Measurements from ENCODE around the gene PLCZ1. TPM values are rescaled to one million over a fixed set of nuclear protein-coding genes. Genes with fewer than 3 reads are reported as not detected.
"Not testable (repeated sequence)": the region's sequence is repeated elsewhere in the genome, so short reads cannot be mapped to it uniquely, and the experiment has no call there.

Gene PLCZ1
- total RNA-seq = not detected

- Histone ChIP-seq H3K4me3 (no peak within 1 kb of the TSS), H3K4me1 (no peaks in the 10 kb centered on the region), H3K27ac (no peak within 1 kb of the TSS), H3K9me3 (peaks cover 0 to 10% (median 4%) of the 10 kb centered on the region in 4 donors), H3K27me3 (no peaks in the 10 kb centered on the region), H3K36me3 (no peaks in the 10 kb centered on the region)
- ATAC-seq (ENCODE audit: low FRiP score in 2 of 2) (no peak), DNase-seq (no peak)
- 74 to 78% methylated on average over 2 of the region's 2 CpGs for WGBS, 2 donors
- TF ChIP-seq EP300 (IDR thresholded peaks at IDR 0.05) = no peak
- TF ChIP-seq POLR2A (IDR thresholded peaks at IDR 0.05) = no peak
- TF ChIP-seq CTCF (IDR thresholded peaks at IDR 0.05) = no peak
- TF ChIP-seq POLR2AphosphoS5 (IDR thresholded peaks at IDR 0.05) = no peak
Observed at GRCh38 chr12:18737819-18738218, at the start of gene PLCZ1, which contains the start of gene CAPZA3. PLCZ1 (minus strand) TSS chr12:18738012; CDS start chr12:18737371, 641 bp downstream. CAPZA3 (plus strand) TSS chr12:18738119; CDS start chr12:18738269, 150 bp downstream.

GRCh38 chr12:18785465-18785864, 47.7 kb upstream of the PLCZ1 start:
- WGBS, 2 donors = 86 to 91% methylated on average over 4 of the region's 8 CpGs
- not testable (repeated sequence) for H3K4me1 ChIP-seq; H3K27ac ChIP-seq; DNase-seq; H3K9me3 ChIP-seq; H3K4me3 ChIP-seq; H3K27me3 ChIP-seq; ATAC-seq (ENCODE audit: low FRiP score in 2 of 2); H3K36me3 ChIP-seq

GRCh38 chr12:18782827-18783226, 45.0 kb upstream of the PLCZ1 start:
- Histone ChIP-seq H3K36me3 (no peaks in the 10 kb centered on the region), H3K27me3 (no peaks in the 10 kb centered on the region), H3K4me3 (no peak overlapping the region), H3K27ac (no peak overlapping the region), H3K9me3 (no peaks in the 10 kb centered on the region), H3K4me1 (no peaks in the 10 kb centered on the region)
- TF ChIP-seq POLR2A (IDR thresholded peaks at IDR 0.05) = no peak
- ATAC-seq (ENCODE audit: low FRiP score in 2 of 2) (no peak), DNase-seq (no peak)
- 48 to 65% methylated on average over 2 of the region's 2 CpGs for WGBS, 2 donors

- H3K9me3 ChIP-seq; DNase-seq; H3K4me3 ChIP-seq; ATAC-seq (ENCODE audit: low FRiP score in 2 of 2); H3K27ac ChIP-seq; H3K27me3 ChIP-seq; H3K4me1 ChIP-seq; H3K36me3 ChIP-seq: not testable (repeated sequence)
- 80 to 84% methylated on average over 1 of the region's 1 CpG for WGBS, 2 donors
Observed at GRCh38 chr12:18766479-18766878, 28.7 kb upstream of the PLCZ1 start.

- DNase-seq (no peak), ATAC-seq (ENCODE audit: low FRiP score in 2 of 2) (no peak)
- Histone ChIP-seq H3K27me3 (no peaks in the 10 kb centered on the region), H3K4me3 (no peak overlapping the region), H3K4me1 (peaks cover 0 to 5% (median 0%) of the 10 kb centered on the region in 4 donors), H3K27ac (no peak overlapping the region), H3K9me3 (no peaks in the 10 kb centered on the region), H3K36me3 (no peaks in the 10 kb centered on the region)
- 83 to 97% methylated on average over 1 of the region's 1 CpG for WGBS, 2 donors
- TF ChIP-seq POLR2A (IDR thresholded peaks at IDR 0.05) (no peak), CTCF (IDR thresholded peaks at IDR 0.05) (no peak)
Observed at GRCh38 chr12:18755341-18755740, 17.5 kb upstream of the PLCZ1 start.

GRCh38 chr12:18754124-18754707, 16.4 kb upstream of the PLCZ1 start:
- no peak overlapping the region for H3K27ac ChIP-seq
- ATAC-seq (ENCODE audit: low FRiP score in 2 of 2) (no peak), DNase-seq (no peak)
- H3K9me3 ChIP-seq = no peaks in the 10 kb centered on the region
- WGBS, 2 donors = 67 to 78% methylated on average over 6 of the region's 6 CpGs
- no peaks in the 10 kb centered on the region for H3K36me3 ChIP-seq
- no peak overlapping the region for H3K4me3 ChIP-seq
- peaks cover 0 to 5% (median 0%) of the 10 kb centered on the region in 4 donors for H3K4me1 ChIP-seq
- H3K27me3 ChIP-seq = no peaks in the 10 kb centered on the region
- TF ChIP-seq POLR2A (IDR thresholded peaks at IDR 0.05) = no peak
- TF ChIP-seq EP300 (IDR thresholded peaks at IDR 0.05) = no peak
- TF ChIP-seq POLR2AphosphoS5 (IDR thresholded peaks at IDR 0.05) = no peak
- no peak for TF ChIP-seq CTCF (IDR thresholded peaks at IDR 0.05)

Data from upper lobe of left lung (tissue), 6 donors.